Measurements from ENCODE around the gene ZNRD2.

The ZNRD2 gene

GRCh38 chr11:65595543-65596281, 25.4 kb downstream of the ZNRD2 start, which contains the start of gene KCNK7:
Gene KCNK7 (minus strand): TSS chr11:65595800. CDS start chr11:65595772, 28 bp downstream.
- Histone ChIP-seq H3K9ac (ENCODE audit: insufficient read length, low read depth) (no peak within 1 kb of the TSS), H3K4me3 (ENCODE audit: insufficient read length, low read depth) (no peak within 1 kb of the TSS), H3K4me1 (ENCODE audit: insufficient read depth, insufficient read length) (peaks cover 20% of the 10 kb centered on the region), H3K27me3 (ENCODE audit: insufficient read depth, insufficient read length) (peaks cover 5% of the 10 kb centered on the region), H3K9me3 (ENCODE audit: insufficient read depth, low read length) (no peaks in the 10 kb centered on the region), H3K36me3 (ENCODE audit: insufficient read depth, insufficient read length, low read length) (peaks cover 42% of the 10 kb centered on the region)
- DNase-seq (ENCODE audit: low read depth, low spot score): no peak
- TF ChIP-seq SUZ12 (IDR thresholded peaks at IDR 0.05; ENCODE audit: extremely low read depth, insufficient read depth, insufficient read length) (no peak), ZNF274 (IDR thresholded peaks at IDR 0.05; ENCODE audit: low read depth, low read length) (no peak), YY1 (IDR thresholded peaks at IDR 0.05; ENCODE audit: insufficient read depth, insufficient read length) (no peak)

GRCh38 chr11:65596520-65596919, 26.2 kb downstream of the ZNRD2 start:
- H3K4me1 ChIP-seq (ENCODE audit: insufficient read depth, insufficient read length): peaks cover 17% of the 10 kb centered on the region
- H3K4me3 ChIP-seq (ENCODE audit: insufficient read length, low read depth): no peak overlapping the region
- peaks cover 46% of the 10 kb centered on the region for H3K36me3 ChIP-seq (ENCODE audit: insufficient read depth, insufficient read length, low read length)
- H3K9ac ChIP-seq (ENCODE audit: insufficient read length, low read depth): no peak overlapping the region
- no peaks in the 10 kb centered on the region for H3K9me3 ChIP-seq (ENCODE audit: insufficient read depth, low read length)
- peaks cover 5% of the 10 kb centered on the region for H3K27me3 ChIP-seq (ENCODE audit: insufficient read depth, insufficient read length)
- no peak for DNase-seq (ENCODE audit: low read depth, low spot score)
- TF ChIP-seq YY1 (IDR thresholded peaks at IDR 0.05; ENCODE audit: insufficient read depth, insufficient read length): no peak
- no peak for TF ChIP-seq SUZ12 (IDR thresholded peaks at IDR 0.05; ENCODE audit: extremely low read depth, insufficient read depth, insufficient read length)
- no peak for TF ChIP-seq ZNF274 (IDR thresholded peaks at IDR 0.05; ENCODE audit: low read depth, low read length)

- no peak for DNase-seq (ENCODE audit: low read depth, low spot score)
- Histone ChIP-seq H3K27me3 (ENCODE audit: insufficient read depth, insufficient read length) (no peaks in the 10 kb centered on the region), H3K4me1 (ENCODE audit: insufficient read depth, insufficient read length) (peaks cover 9% of the 10 kb centered on the region), H3K9ac (ENCODE audit: insufficient read length, low read depth) (no peak overlapping the region), H3K36me3 (ENCODE audit: insufficient read depth, insufficient read length, low read length) (peaks cover 48% of the 10 kb centered on the region), H3K4me3 (ENCODE audit: insufficient read length, low read depth) (no peak overlapping the region), H3K9me3 (ENCODE audit: insufficient read depth, low read length) (no peaks in the 10 kb centered on the region)
- TF ChIP-seq ZNF274 (IDR thresholded peaks at IDR 0.05; ENCODE audit: low read depth, low read length) (no peak), SUZ12 (IDR thresholded peaks at IDR 0.05; ENCODE audit: extremely low read depth, insufficient read depth, insufficient read length) (no peak), YY1 (IDR thresholded peaks at IDR 0.05; ENCODE audit: insufficient read depth, insufficient read length) (no peak)
Observed at GRCh38 chr11:65598258-65598699, 28.0 kb downstream of the ZNRD2 start.

GRCh38 chr11:65599216-65599954, 29.1 kb downstream of the ZNRD2 start:
- H3K27me3 ChIP-seq (ENCODE audit: insufficient read depth, insufficient read length): no peaks in the 10 kb centered on the region
- no peak for TF ChIP-seq YY1 (IDR thresholded peaks at IDR 0.05; ENCODE audit: insufficient read depth, insufficient read length)
- no peak for TF ChIP-seq SUZ12 (IDR thresholded peaks at IDR 0.05; ENCODE audit: extremely low read depth, insufficient read depth, insufficient read length)
- no peak for TF ChIP-seq ZNF274 (IDR thresholded peaks at IDR 0.05; ENCODE audit: low read depth, low read length)
- H3K9ac ChIP-seq (ENCODE audit: insufficient read length, low read depth): no peak overlapping the region

GRCh38 chr11:65599955-65600246, 29.6 kb downstream of the ZNRD2 start:
- TF ChIP-seq SUZ12 (IDR thresholded peaks at IDR 0.05; ENCODE audit: extremely low read depth, insufficient read depth, insufficient read length) (no peak), YY1 (IDR thresholded peaks at IDR 0.05; ENCODE audit: insufficient read depth, insufficient read length) (no peak), ZNF274 (IDR thresholded peaks at IDR 0.05; ENCODE audit: low read depth, low read length) (no peak)
- no peak overlapping the region for H3K4me3 ChIP-seq (ENCODE audit: insufficient read length, low read depth)
- no peak for DNase-seq (ENCODE audit: low read depth, low spot score)
- H3K36me3 ChIP-seq (ENCODE audit: insufficient read depth, insufficient read length, low read length): peaks cover 61% of the 10 kb centered on the region
- H3K9ac ChIP-seq (ENCODE audit: insufficient read length, low read depth): no peak overlapping the region
- no peaks in the 10 kb centered on the region for H3K9me3 ChIP-seq (ENCODE audit: insufficient read depth, low read length)
- H3K27me3 ChIP-seq (ENCODE audit: insufficient read depth, insufficient read length): no peaks in the 10 kb centered on the region
- H3K4me1 ChIP-seq (ENCODE audit: insufficient read depth, insufficient read length): peaks cover 5% of the 10 kb centered on the region

More at GRCh38 chr11:65599216-65599954, 29.1 kb downstream of the ZNRD2 start:
- Histone ChIP-seq H3K4me1 (ENCODE audit: insufficient read depth, insufficient read length) (peaks cover 5% of the 10 kb centered on the region), H3K9me3 (ENCODE audit: insufficient read depth, low read length) (no peaks in the 10 kb centered on the region), H3K36me3 (ENCODE audit: insufficient read depth, insufficient read length, low read length) (peaks cover 56% of the 10 kb centered on the region), H3K4me3 (ENCODE audit: insufficient read length, low read depth) (no peak overlapping the region)
- no peak for DNase-seq (ENCODE audit: low read depth, low spot score)

- Histone ChIP-seq H3K4me1 (ENCODE audit: insufficient read depth, insufficient read length) (peaks cover 14% of the 10 kb centered on the region), H3K9ac (ENCODE audit: insufficient read length, low read depth) (no peak overlapping the region), H3K4me3 (ENCODE audit: insufficient read length, low read depth) (no peak overlapping the region), H3K27me3 (ENCODE audit: insufficient read depth, insufficient read length) (no peaks in the 10 kb centered on the region), H3K36me3 (ENCODE audit: insufficient read depth, insufficient read length, low read length) (peaks cover 69% of the 10 kb centered on the region), H3K9me3 (ENCODE audit: insufficient read depth, low read length) (no peaks in the 10 kb centered on the region)
- DNase-seq (ENCODE audit: low read depth, low spot score): no peak
- no peak for TF ChIP-seq YY1 (IDR thresholded peaks at IDR 0.05; ENCODE audit: insufficient read depth, insufficient read length)
- TF ChIP-seq ZNF274 (IDR thresholded peaks at IDR 0.05; ENCODE audit: low read depth, low read length): no peak
Observed at GRCh38 chr11:65604258-65604657, 34.0 kb downstream of the ZNRD2 start.

GRCh38 chr11:65606876-65607613, 36.8 kb downstream of the ZNRD2 start:
- H3K27me3 ChIP-seq (ENCODE audit: insufficient read depth, insufficient read length): no peaks in the 10 kb centered on the region
- H3K9me3 ChIP-seq (ENCODE audit: insufficient read depth, low read length): no peaks in the 10 kb centered on the region
- H3K4me3 ChIP-seq (ENCODE audit: insufficient read length, low read depth): peak overlapping the region; percentile 22
- peak overlapping the region; percentile 77 for H3K9ac ChIP-seq (ENCODE audit: insufficient read length, low read depth)
- TF ChIP-seq SUZ12 (IDR thresholded peaks at IDR 0.05; ENCODE audit: extremely low read depth, insufficient read depth, insufficient read length): no peak
- TF ChIP-seq YY1 (IDR thresholded peaks at IDR 0.05; ENCODE audit: insufficient read depth, insufficient read length): no peak
- TF ChIP-seq ZNF274 (IDR thresholded peaks at IDR 0.05; ENCODE audit: low read depth, low read length): no peak
- peaks cover 82% of the 10 kb centered on the region for H3K36me3 ChIP-seq (ENCODE audit: insufficient read depth, insufficient read length, low read length)
- peaks cover 26% of the 10 kb centered on the region for H3K4me1 ChIP-seq (ENCODE audit: insufficient read depth, insufficient read length)
- DNase-seq (ENCODE audit: low read depth, low spot score): peak; percentile 98
